COLO668 (cell line): ENCODE measurements around the gene TP53RK.

ENCODE experiments used
- DNase-seq: peaks from one replicate; lab custom pipeline; 2025; ENCODE audit not compliant: unreplicated experiment; lab: John Stamatoyannopoulos, UW

Gene TP53RK

GRCh38 chr20:46666306-46666705, 22.9 kb downstream of the TP53RK start:
- DNase-seq: no peak

- DNase-seq: no peak
Observed at GRCh38 chr20:46665602-46666001, 23.6 kb downstream of the TP53RK start.

- no peak for DNase-seq
Observed at GRCh38 chr20:46663531-46663930, 25.7 kb downstream of the TP53RK start.

- no peak for DNase-seq
Observed at GRCh38 chr20:46661659-46662058, 27.6 kb downstream of the TP53RK start.

GRCh38 chr20:46660487-46660886, 28.8 kb downstream of the TP53RK start:
- no peak for DNase-seq

GRCh38 chr20:46657618-46658017, 31.6 kb downstream of the TP53RK start:
- DNase-seq: no peak

- no peak for DNase-seq
Observed at GRCh38 chr20:46657137-46657536, 32.1 kb downstream of the TP53RK start.

- no peak for DNase-seq
Observed at GRCh38 chr20:46652699-46653098, 36.5 kb downstream of the TP53RK start.

GRCh38 chr20:46651091-46651962, 37.9 kb downstream of the TP53RK start, which contains the start of gene SLC13A3:
TSS of gene SLC13A3 (minus strand) at chr20:46651459. CDS start at chr20:46651421, 38 bp downstream.
- no peak for DNase-seq

- no peak for DNase-seq
Observed at GRCh38 chr20:46650575-46651090, 38.6 kb downstream of the TP53RK start.

- DNase-seq: no peak
Observed at GRCh38 chr20:46649965-46650542, 39.2 kb downstream of the TP53RK start.

- no peak for DNase-seq
Observed at GRCh38 chr20:46649650-46649949, 39.6 kb downstream of the TP53RK start.

GRCh38 chr20:46648903-46649649, 40.2 kb downstream of the TP53RK start:
- no peak for DNase-seq

GRCh38 chr20:46647469-46647868, 41.8 kb downstream of the TP53RK start:
- DNase-seq: no peak

GRCh38 chr20:46646659-46647380, 42.4 kb downstream of the TP53RK start:
- DNase-seq: no peak

- no peak for DNase-seq
Observed at GRCh38 chr20:46646122-46646521, 43.1 kb downstream of the TP53RK start.

- no peak for DNase-seq
Observed at GRCh38 chr20:46644733-46645132, 44.5 kb downstream of the TP53RK start.

GRCh38 chr20:46644160-46644559, 45.1 kb downstream of the TP53RK start:
- DNase-seq: no peak

- DNase-seq: no peak
Observed at GRCh38 chr20:46642969-46643343, 46.3 kb downstream of the TP53RK start.

- DNase-seq: no peak
Observed at GRCh38 chr20:46642265-46642968, 46.8 kb downstream of the TP53RK start.
